Fibroblast of the aortic adventitia (primary cell): ENCODE results near the gene TNFAIP8L1. TPM values are rescaled to one million over a fixed set of nuclear protein-coding genes. Genes with fewer than 3 reads are reported as not detected.

Source experiments
- DNase-seq: peaks from one replicate; pipeline ENCODE4 v3.0.0-alpha.2; 2010; ENCODE audit warnings: low read depth
- H3K4me3 ChIP-seq: 2 replicates; pipeline ENCODE4 v1.5.1; 2011; ENCODE audit warnings: low read depth, mild to moderate bottlenecking, control low read depth, low read length, moderate library complexity
- CTCF ChIP-seq: IDR thresholded peaks from 2 replicates; pipeline ENCODE4 v1.5.1; 2011; ENCODE audit warnings: mild to moderate bottlenecking, low read length, control low read depth, inconsistent platforms; ENCODE audit not compliant: insufficient read depth
- total RNA-seq: library from RNA; depleted of rRNA; stranded (reverse); fragments of >200 nt; gene quantifications from 2 replicates; pipeline ENCODE4 v1.2.3, GENCODE V29; 2012; ENCODE audit warnings: low replicate concordance

Gene TNFAIP8L1
- total RNA-seq, 1 donor: 2.3 TPM

GRCh38 chr19:4692251-4693077 is 53.1 kb downstream of the TNFAIP8L1 start:
- no peak for TF ChIP-seq CTCF
- no peak overlapping the region for H3K4me3 ChIP-seq
- DNase-seq: no peak

DNA sequence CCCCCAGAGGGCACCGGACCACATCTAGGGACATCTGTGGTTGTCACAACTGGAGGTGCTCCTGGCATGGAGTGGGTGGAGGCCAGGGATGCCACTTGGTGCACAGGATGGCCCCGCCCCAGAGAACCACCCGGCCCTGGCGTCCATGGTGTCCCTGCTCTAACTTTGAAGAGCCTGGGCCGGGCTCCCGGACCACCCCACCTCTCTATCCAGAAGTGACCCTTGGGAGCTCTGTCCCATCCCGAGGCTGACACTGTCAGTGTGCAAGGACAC is 53.7 kb downstream of the TNFAIP8L1 start:
- DNase-seq: no peak
- TF ChIP-seq CTCF: no peak
- no peak overlapping the region for H3K4me3 ChIP-seq

GRCh38 chr19:4693471-4694121 is 54.3 kb downstream of the TNFAIP8L1 start:
- no peak overlapping the region for H3K4me3 ChIP-seq
- no peak for TF ChIP-seq CTCF
- no peak for DNase-seq

GRCh38 chr19:4694211-4694987 is 55.1 kb downstream of the TNFAIP8L1 start:
- no peak overlapping the region for H3K4me3 ChIP-seq
- no peak for TF ChIP-seq CTCF
- peak; percentile 89 for DNase-seq

GRCh38 chr19:4695224-4695731 is 56.0 kb downstream of the TNFAIP8L1 start:
- DNase-seq: no peak

More at GRCh38 chr19:4695224-4695731, 56.0 kb downstream of the TNFAIP8L1 start:
- H3K4me3 ChIP-seq: no peak overlapping the region
- TF ChIP-seq CTCF: no peak
